ENCODE data around the gene C1orf35. TPM values are rescaled to one million over a fixed set of nuclear protein-coding genes. Genes with fewer than 3 reads are reported as not detected.

Gene C1orf35
- total RNA-seq, 1 donor from 2014 or later: 16.5 TPM

- Histone ChIP-seq H3K27me3 (ENCODE audit: control insufficient read depth, insufficient read depth, low read length) (peaks cover 27% of the 10 kb centered on the region), H3K36me3 (ENCODE audit: control insufficient read depth, insufficient read depth, low read length) (no peaks in the 10 kb centered on the region), H3K4me3 (ENCODE audit: low read depth, low read length) (no peak overlapping the region)
- no peak for TF ChIP-seq CTCF (IDR thresholded peaks at IDR 0.05; ENCODE audit: insufficient read depth, low read length, poor library complexity, severe bottlenecking)
- no peak for DNase-seq (ENCODE audit: low read depth)
These were observed 38.2 kb downstream of the C1orf35 start for GRCh38 chr1:228064741-228065542.

GRCh38 chr1:228064296-228064695 lies 38.8 kb downstream of the C1orf35 start:
- Histone ChIP-seq H3K4me3 (ENCODE audit: low read depth, low read length) (no peak overlapping the region), H3K27me3 (ENCODE audit: control insufficient read depth, insufficient read depth, low read length) (peaks cover 34% of the 10 kb centered on the region), H3K36me3 (ENCODE audit: control insufficient read depth, insufficient read depth, low read length) (no peaks in the 10 kb centered on the region)
- no peak for DNase-seq (ENCODE audit: low read depth)
- TF ChIP-seq CTCF (IDR thresholded peaks at IDR 0.05; ENCODE audit: insufficient read depth, low read length, poor library complexity, severe bottlenecking): no peak

GRCh38 chr1:228063251-228064191 lies 39.6 kb downstream of the C1orf35 start:
- no peak for DNase-seq (ENCODE audit: low read depth)
- H3K36me3 ChIP-seq (ENCODE audit: control insufficient read depth, insufficient read depth, low read length): no peaks in the 10 kb centered on the region
- H3K27me3 ChIP-seq (ENCODE audit: control insufficient read depth, insufficient read depth, low read length): peaks cover 39% of the 10 kb centered on the region
- no peak for TF ChIP-seq CTCF (IDR thresholded peaks at IDR 0.05; ENCODE audit: insufficient read depth, low read length, poor library complexity, severe bottlenecking)
- H3K4me3 ChIP-seq (ENCODE audit: low read depth, low read length): no peak overlapping the region

- Histone ChIP-seq H3K27me3 (ENCODE audit: control insufficient read depth, insufficient read depth, low read length) (peaks cover 43% of the 10 kb centered on the region), H3K36me3 (ENCODE audit: control insufficient read depth, insufficient read depth, low read length) (no peaks in the 10 kb centered on the region), H3K4me3 (ENCODE audit: low read depth, low read length) (no peak overlapping the region)
- no peak for DNase-seq (ENCODE audit: low read depth)
- TF ChIP-seq CTCF (IDR thresholded peaks at IDR 0.05; ENCODE audit: insufficient read depth, low read length, poor library complexity, severe bottlenecking): no peak
These were observed 40.3 kb downstream of the C1orf35 start for GRCh38 chr1:228062812-228063211.

- Histone ChIP-seq H3K27me3 (ENCODE audit: control insufficient read depth, insufficient read depth, low read length) (peaks cover 42% of the 10 kb centered on the region), H3K36me3 (ENCODE audit: control insufficient read depth, insufficient read depth, low read length) (no peaks in the 10 kb centered on the region), H3K4me3 (ENCODE audit: low read depth, low read length) (no peak overlapping the region)
- TF ChIP-seq CTCF (IDR thresholded peaks at IDR 0.05; ENCODE audit: insufficient read depth, low read length, poor library complexity, severe bottlenecking): no peak
- no peak for DNase-seq (ENCODE audit: low read depth)
These were observed 40.9 kb downstream of the C1orf35 start for GRCh38 chr1:228062085-228062791.
